KOPT-K1 (cell line): ENCODE measurements around the gene ALPP.
"Not testable (repeated sequence)": the region's sequence is repeated elsewhere in the genome, so short reads cannot be mapped to it uniquely, and the experiment has no call there.

ENCODE experiments used
- H3K27ac ChIP-seq: fragments of 200-600 bp; sonication (generic); 2 replicates; pipeline ENCODE4 v1.5.1; 2016; ENCODE audit warnings: antibody characterized with exemption, mild to moderate bottlenecking, low read depth, low read length; ENCODE audit not compliant: poor library complexity, severe bottlenecking
- H3K36me3 ChIP-seq: fragments of 200-600 bp; sonication (generic); 2 replicates; pipeline ENCODE4 v1.5.1; 2017; ENCODE audit warnings: antibody characterized with exemption, mild to moderate bottlenecking, low read length, moderate library complexity; ENCODE audit not compliant: insufficient read depth
- H3K9me3 ChIP-seq: fragments of 200-600 bp; sonication (generic); 2 replicates; pipeline ENCODE4 v1.5.1; 2017; ENCODE audit warnings: antibody characterized with exemption, low read length, mild to moderate bottlenecking; ENCODE audit not compliant: insufficient read depth, poor library complexity, severe bottlenecking

ALPP gene

GRCh38 chr2:232422996-232423395 is 44.4 kb downstream of the ALPP start:
- peaks cover 38% of the 10 kb centered on the region for H3K9me3 ChIP-seq
- not testable (repeated sequence) for H3K27ac ChIP-seq, H3K36me3 ChIP-seq

- H3K36me3 ChIP-seq, H3K27ac ChIP-seq: not testable (repeated sequence)
- peaks cover 38% of the 10 kb centered on the region for H3K9me3 ChIP-seq
Measured at GRCh38 chr2:232423407-232423806, 44.9 kb downstream of the ALPP start.

- Histone ChIP-seq H3K9me3 (no peaks in the 10 kb centered on the region), H3K36me3 (no peaks in the 10 kb centered on the region), H3K27ac (no peak overlapping the region)
Measured at GRCh38 chr2:232431705-232432590, 53.4 kb downstream of the ALPP start.
